Liver (tissue), 3 donors: Measurements from ENCODE around the gene NAV2.

ENCODE experiments used
- FOXA1 ChIP-seq: IDR thresholded peaks from 2 replicates; pipeline ENCODE4 v1.6.1; 2016; ENCODE audit warnings: antibody characterized with exemption
- GABPA ChIP-seq, 2 donors: IDR thresholded peaks in 1 of 2; conservative IDR thresholded peaks in 1 of 2; 2 replicates each; pipeline ENCODE4 v1.6.1; 2016; ENCODE audit warnings: antibody characterized with exemption in 2 of 2, mild to moderate bottlenecking in 1 of 2, moderate library complexity in 1 of 2
- HNF4G ChIP-seq: IDR thresholded peaks from 2 replicates; pipeline ENCODE4 v1.6.1; 2016; ENCODE audit warnings: antibody characterized with exemption
- RAD21 ChIP-seq, 2 donors: IDR thresholded peaks; 2 replicates each; pipeline ENCODE4 v1.6.1; 2016; ENCODE audit warnings: antibody characterized with exemption in 2 of 2, mild to moderate bottlenecking in 2 of 2
- RXRA ChIP-seq, 2 donors: IDR thresholded peaks; 2 replicates each; pipeline ENCODE4 v1.6.1; 2017 to 2018; ENCODE audit warnings: antibody characterized with exemption in 2 of 2, mild to moderate bottlenecking in 1 of 2
- TAF1 ChIP-seq: conservative IDR thresholded peaks from 2 replicates; pipeline ENCODE4 v1.6.1; 2016; ENCODE audit warnings: antibody characterized with exemption, mild to moderate bottlenecking
- YY1 ChIP-seq: IDR thresholded peaks from 2 replicates; pipeline ENCODE4 v1.6.1; 2016; ENCODE audit warnings: antibody characterized with exemption, mild to moderate bottlenecking
- TF ChIP-seq, protein P1 (sequence below): fragments of 150-350 bp; IDR thresholded peaks from 2 replicates; pipeline ENCODE4 v1.5.1; 2017; ENCODE audit warnings: improper control_type of control experiment, low read depth, low read length; ENCODE audit not compliant: missing input control
- TF ChIP-seq, protein P2 (sequence below): IDR thresholded peaks from 2 replicates; pipeline ENCODE4 v1.6.1; 2016; ENCODE audit warnings: antibody characterized with exemption
- TF ChIP-seq, protein P3 (sequence below): IDR thresholded peaks from 2 replicates; pipeline ENCODE4 v1.6.1; 2016; ENCODE audit warnings: antibody characterized with exemption, mild to moderate bottlenecking
- donor health status: healthy.
- donor health status: healthy.

DNA sequence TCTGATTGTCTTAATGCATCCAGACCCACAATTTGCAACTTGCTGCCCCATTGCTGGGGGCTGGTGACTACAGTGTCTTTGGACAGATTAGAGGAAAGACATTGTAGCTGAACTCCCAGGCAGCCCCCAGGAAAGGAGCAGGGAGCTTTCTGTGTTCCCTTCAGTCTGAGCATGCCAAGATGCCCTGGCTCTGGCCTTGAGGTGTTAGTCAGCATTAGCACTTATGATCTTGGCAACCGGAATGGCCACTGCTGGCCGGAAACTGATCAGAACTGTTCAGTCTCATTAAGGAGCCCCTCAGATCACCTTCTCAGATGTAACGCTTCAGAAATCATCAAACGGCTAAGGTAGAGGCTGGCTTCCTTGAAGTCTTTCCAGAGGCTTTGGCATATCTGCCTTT is 195.2 kb downstream of the NAV2 start:
- TF ChIP-seq, protein P1, sequence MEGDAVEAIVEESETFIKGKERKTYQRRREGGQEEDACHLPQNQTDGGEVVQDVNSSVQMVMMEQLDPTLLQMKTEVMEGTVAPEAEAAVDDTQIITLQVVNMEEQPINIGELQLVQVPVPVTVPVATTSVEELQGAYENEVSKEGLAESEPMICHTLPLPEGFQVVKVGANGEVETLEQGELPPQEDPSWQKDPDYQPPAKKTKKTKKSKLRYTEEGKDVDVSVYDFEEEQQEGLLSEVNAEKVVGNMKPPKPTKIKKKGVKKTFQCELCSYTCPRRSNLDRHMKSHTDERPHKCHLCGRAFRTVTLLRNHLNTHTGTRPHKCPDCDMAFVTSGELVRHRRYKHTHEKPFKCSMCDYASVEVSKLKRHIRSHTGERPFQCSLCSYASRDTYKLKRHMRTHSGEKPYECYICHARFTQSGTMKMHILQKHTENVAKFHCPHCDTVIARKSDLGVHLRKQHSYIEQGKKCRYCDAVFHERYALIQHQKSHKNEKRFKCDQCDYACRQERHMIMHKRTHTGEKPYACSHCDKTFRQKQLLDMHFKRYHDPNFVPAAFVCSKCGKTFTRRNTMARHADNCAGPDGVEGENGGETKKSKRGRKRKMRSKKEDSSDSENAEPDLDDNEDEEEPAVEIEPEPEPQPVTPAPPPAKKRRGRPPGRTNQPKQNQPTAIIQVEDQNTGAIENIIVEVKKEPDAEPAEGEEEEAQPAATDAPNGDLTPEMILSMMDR = no peak
- TF ChIP-seq GABPA (IDR thresholded peaks at IDR 0.05 in 1 of 2, conservative IDR thresholded peaks at IDR 0.05 in 1 of 2) (no peak), RXRA (IDR thresholded peaks at IDR 0.05) (no peak), HNF4G (no peak), FOXA1 (no peak), YY1 (no peak), TAF1 (no peak), RAD21 (IDR thresholded peaks at IDR 0.05) (no peak)
- TF ChIP-seq, protein P2, sequence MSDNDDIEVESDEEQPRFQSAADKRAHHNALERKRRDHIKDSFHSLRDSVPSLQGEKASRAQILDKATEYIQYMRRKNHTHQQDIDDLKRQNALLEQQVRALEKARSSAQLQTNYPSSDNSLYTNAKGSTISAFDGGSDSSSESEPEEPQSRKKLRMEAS = no peak
- TF ChIP-seq, protein P3, sequence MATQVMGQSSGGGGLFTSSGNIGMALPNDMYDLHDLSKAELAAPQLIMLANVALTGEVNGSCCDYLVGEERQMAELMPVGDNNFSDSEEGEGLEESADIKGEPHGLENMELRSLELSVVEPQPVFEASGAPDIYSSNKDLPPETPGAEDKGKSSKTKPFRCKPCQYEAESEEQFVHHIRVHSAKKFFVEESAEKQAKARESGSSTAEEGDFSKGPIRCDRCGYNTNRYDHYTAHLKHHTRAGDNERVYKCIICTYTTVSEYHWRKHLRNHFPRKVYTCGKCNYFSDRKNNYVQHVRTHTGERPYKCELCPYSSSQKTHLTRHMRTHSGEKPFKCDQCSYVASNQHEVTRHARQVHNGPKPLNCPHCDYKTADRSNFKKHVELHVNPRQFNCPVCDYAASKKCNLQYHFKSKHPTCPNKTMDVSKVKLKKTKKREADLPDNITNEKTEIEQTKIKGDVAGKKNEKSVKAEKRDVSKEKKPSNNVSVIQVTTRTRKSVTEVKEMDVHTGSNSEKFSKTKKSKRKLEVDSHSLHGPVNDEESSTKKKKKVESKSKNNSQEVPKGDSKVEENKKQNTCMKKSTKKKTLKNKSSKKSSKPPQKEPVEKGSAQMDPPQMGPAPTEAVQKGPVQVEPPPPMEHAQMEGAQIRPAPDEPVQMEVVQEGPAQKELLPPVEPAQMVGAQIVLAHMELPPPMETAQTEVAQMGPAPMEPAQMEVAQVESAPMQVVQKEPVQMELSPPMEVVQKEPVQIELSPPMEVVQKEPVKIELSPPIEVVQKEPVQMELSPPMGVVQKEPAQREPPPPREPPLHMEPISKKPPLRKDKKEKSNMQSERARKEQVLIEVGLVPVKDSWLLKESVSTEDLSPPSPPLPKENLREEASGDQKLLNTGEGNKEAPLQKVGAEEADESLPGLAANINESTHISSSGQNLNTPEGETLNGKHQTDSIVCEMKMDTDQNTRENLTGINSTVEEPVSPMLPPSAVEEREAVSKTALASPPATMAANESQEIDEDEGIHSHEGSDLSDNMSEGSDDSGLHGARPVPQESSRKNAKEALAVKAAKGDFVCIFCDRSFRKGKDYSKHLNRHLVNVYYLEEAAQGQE = no peak
